IMR-90 (cell line): Measurements from ENCODE around the gene SLIT1.

Source experiments
- MAZ ChIP-seq: IDR thresholded peaks from 2 replicates; pipeline ENCODE4 v1.6.1; 2012; ENCODE audit warnings: low read depth, mild to moderate bottlenecking, low read length, improper control_type of control experiment, moderate library complexity, borderline replicate concordance
- NFE2L2 ChIP-seq: fragments of 150-350 bp; IDR thresholded peaks from 2 replicates; pipeline ENCODE4 v1.6.1; 2016; ENCODE audit warnings: low read depth, mild to moderate bottlenecking, low read length
- POLR2A ChIP-seq: IDR thresholded peaks from 2 replicates; pipeline ENCODE4 v1.6.1; 2012; ENCODE audit warnings: mild to moderate bottlenecking, low read depth, low read length
- RAD21 ChIP-seq: IDR thresholded peaks from 2 replicates; pipeline ENCODE4 v1.6.1; 2012; ENCODE audit warnings: low read length, improper control_type of control experiment
- RFX5 ChIP-seq: IDR thresholded peaks from 2 replicates; pipeline ENCODE4 v1.8.0; 2012; ENCODE audit warnings: low read depth, mild to moderate bottlenecking, low read length, moderate library complexity
- USF2 ChIP-seq: fragments of 150-350 bp; IDR thresholded peaks from 2 replicates; pipeline ENCODE4 v1.6.1; 2017; ENCODE audit warnings: mild to moderate bottlenecking, antibody characterized with exemption, low read length, low read depth
- TF ChIP-seq, protein P1 (sequence below): conservative IDR thresholded peaks from 2 replicates; pipeline ENCODE4 v1.5.1; 2012; ENCODE audit warnings: mild to moderate bottlenecking, low read depth, low read length, improper control_type of control experiment

DNA sequence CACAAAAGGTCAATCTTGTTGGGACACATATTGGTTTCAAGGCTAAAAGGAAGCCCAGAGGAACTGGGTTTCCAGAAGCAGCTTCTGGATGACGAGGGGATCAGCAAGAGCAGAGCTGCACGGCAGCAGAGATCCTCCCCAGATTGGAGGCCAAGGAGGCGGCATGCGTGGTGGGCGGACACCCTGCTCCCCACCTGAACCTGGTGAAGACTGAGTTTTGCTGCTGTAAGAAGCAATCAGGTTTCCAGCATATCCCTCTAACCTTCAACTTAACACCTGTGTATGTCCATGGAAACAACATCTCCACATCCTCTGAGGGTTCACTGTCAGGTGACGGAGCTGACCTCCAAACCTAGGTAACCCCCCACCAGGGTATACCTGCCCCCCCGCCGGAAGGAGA is 35.1 kb downstream of the SLIT1 start:
- TF ChIP-seq POLR2A: no peak
- TF ChIP-seq, protein P1, sequence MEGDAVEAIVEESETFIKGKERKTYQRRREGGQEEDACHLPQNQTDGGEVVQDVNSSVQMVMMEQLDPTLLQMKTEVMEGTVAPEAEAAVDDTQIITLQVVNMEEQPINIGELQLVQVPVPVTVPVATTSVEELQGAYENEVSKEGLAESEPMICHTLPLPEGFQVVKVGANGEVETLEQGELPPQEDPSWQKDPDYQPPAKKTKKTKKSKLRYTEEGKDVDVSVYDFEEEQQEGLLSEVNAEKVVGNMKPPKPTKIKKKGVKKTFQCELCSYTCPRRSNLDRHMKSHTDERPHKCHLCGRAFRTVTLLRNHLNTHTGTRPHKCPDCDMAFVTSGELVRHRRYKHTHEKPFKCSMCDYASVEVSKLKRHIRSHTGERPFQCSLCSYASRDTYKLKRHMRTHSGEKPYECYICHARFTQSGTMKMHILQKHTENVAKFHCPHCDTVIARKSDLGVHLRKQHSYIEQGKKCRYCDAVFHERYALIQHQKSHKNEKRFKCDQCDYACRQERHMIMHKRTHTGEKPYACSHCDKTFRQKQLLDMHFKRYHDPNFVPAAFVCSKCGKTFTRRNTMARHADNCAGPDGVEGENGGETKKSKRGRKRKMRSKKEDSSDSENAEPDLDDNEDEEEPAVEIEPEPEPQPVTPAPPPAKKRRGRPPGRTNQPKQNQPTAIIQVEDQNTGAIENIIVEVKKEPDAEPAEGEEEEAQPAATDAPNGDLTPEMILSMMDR: no peak
- no peak for TF ChIP-seq NFE2L2
- TF ChIP-seq MAZ: no peak
- TF ChIP-seq USF2: no peak
- TF ChIP-seq RAD21: no peak
- TF ChIP-seq RFX5: no peak
